Measurements from ENCODE around the gene CASTOR1.

DNA sequence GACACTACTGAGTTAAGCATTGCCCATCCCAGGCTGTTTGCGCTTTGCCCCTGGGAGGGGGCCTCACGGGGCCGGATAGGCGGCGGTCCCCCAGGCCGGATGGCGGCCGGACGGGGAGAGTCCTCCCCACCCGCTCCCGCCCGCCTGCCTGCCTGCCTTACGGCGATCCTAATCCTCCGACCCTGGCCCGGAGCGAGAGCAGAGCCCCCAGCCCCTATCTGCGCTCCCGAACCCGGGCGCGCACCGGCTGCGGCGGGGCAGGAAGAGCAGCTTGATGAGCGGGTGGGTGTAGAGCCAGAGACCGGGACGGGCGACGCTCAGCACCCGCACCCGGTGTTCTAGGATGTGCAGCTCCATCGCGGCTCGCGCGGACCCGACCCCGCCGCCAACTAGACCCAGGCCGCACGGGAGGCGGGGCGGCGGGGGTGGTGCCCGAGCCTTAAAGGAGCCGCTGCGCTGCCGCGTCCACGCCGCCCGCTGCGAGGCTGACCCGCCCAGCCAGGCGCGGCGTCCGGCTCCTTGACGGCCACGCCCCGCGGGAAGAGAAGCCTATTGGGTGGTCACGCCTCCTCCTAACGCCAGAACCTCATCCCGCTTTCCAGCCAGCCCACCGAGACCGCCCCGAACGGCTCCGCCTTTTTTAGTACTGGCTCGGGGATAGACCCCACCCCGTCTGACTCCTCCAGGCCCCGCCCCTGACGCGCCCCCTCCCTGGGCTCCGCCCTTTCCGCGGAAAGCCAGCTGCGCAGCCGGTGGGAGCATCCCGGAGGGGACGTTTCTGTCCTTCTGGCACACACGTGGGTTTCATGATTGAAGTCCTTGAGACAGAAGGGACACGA is at the start of gene CASTOR1:
- TF ChIP-seq CTCF (IDR thresholded peaks at IDR 0.05) (no peak), POLR2A (IDR thresholded peaks at IDR 0.05) (peak; percentile 77)
